Middle frontal gyrus (tissue), 1 donor: Measurements from ENCODE around the gene CCPG1.

Source experiments
- DNase-seq: peaks from one replicate; pipeline ENCODE4 v3.0.0-alpha.2; 2015; ENCODE audit warnings: low spot score; ENCODE audit errors: extremely low spot score

The CCPG1 gene

DNA sequence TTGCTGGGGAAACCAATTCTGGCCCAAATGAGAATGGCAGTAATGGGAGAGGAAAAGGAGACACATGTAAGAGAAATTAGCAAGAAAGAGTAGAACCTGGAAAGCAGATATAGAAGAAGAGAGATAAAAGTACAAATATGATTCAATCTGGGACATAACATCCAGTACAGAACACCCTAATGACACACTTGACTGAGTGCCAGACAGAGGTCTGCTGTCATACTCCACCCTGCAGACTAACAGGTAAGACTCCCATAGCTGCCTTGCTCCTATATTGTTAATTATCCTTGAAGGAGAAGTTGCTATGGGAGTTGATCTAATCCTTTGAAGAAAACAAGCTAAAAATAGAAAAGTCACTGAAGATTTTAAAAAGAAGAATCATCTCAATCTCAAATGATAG, 21.1 kb downstream of the CCPG1 start:
- no peak for DNase-seq

DNA sequence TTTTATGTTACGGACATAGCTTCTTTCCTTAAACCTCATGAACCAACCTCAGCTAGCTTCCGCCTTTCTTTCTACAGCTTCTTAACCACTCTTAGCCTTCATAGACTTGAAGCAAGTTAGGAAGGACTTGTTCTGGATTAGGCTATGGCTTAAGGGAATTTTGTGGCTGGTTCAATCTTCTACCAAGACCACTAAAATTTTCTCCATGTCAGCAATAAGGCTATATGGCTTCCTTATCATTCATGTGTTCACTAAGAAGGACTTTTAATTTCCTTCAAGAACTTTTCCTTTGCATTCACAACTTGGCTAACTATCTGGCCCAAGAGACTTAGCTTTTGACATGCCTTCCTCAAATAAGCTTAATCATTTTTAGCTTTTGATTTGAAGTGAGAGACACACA, 24.5 kb downstream of the CCPG1 start:
- no peak for DNase-seq

DNA sequence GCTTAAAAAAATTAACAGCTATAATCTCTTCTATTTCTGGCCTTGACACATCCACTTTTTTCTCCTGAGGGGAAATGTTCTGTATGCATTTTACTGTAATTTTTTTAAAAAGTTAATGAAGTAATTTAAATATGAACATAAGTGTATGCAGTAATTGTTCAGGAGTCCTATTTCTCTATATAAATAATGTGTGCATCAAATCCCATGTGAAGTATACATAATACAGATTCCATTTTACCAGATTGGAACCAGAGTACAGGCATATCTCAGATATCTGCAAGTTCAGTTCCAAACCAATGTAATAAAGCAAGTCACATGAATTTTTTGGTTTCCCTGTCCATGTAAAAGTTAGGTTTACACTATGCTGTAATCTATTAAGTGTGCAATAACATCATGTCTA, 26.6 kb downstream of the CCPG1 start:
- no peak for DNase-seq

DNA sequence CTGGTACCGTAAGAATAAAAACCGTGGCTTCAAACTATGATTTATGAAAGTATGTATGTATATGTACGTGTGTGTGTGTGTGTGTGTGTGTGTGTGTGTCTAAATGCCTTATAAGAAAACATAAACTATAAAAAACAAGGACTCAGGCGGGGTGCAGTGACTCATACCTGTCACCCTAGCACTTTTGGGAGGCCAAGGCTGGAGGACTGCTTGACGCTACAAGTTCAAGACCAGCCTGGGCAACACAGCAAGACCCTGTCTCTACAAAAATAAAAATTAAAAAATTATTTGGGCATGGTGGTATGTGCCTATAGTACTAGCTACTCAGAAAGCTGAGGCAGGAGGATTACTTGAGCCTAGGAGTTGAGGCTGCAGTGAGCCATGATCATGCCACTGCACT, 29.1 kb downstream of the CCPG1 start:
- DNase-seq: no peak

GRCh38 chr15:55372701-55373440, 35.3 kb downstream of the CCPG1 start:
- no peak for DNase-seq

DNA sequence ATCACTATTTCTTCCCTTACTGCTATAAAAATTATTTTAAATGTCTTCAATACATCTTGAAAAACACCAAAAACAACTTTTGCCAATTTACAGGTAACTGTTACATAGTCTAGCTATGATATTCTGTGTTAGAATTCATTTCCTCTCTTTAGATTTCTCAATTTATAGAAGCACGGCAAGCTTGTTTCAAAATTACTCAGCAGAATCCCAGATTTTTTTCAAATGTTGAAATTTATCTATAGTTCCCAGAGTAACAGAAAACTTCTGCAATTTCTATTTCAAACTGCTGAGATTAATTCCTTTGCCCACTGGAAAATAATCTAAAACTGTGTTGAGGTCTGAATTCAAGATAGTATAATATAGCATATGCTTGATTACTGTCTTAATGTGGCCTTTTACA, 41.2 kb downstream of the CCPG1 start:
- no peak for DNase-seq

GRCh38 chr15:55362641-55363040, 45.5 kb downstream of the CCPG1 start:
- no peak for DNase-seq

- DNase-seq: no peak
These were observed 47.1 kb downstream of the CCPG1 start for GRCh38 chr15:55361048-55361447.

DNA sequence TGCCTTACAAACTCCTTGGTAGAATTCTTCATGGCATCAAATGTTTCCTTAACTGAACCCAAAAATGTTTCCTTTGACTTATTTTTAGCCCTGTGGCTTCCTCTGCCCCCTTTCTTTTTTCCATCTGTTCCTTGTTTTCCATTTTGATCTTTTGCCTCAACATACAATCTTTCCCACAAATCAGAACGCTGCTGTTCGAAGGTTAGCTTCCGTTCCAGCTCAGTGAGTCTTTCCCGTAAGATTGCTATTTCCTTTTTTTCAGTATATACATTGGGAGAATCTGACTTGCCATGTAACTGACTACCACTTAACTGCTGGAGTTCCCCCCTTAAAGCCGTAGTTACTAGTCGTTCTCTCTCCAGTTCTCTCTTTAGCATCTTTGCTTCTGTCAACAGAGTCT, 47.9 kb downstream of the CCPG1 start:
- DNase-seq: peak; percentile 6

DNA sequence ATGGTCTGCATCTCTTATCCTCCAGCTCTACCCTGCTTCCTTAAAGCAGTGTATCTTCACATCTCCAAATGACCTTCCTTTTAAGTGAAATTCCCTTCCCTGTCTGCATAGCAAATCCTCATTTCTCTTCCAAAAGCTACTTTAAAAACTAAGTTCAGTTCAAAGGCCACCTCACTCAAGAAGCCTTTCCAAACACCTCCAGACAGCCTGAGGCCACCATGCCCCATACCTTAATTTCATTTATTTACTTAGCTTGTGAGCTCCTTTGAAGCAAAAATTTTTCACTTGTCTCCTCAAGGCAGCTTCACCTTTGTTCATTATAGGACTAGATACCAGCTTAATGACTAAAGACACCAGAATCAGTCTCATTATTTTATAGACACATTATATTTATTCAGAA, 49.7 kb downstream of the CCPG1 start:
- no peak for DNase-seq

- no peak for DNase-seq
These were observed 50.4 kb downstream of the CCPG1 start for GRCh38 chr15:55357774-55358173.

DNA sequence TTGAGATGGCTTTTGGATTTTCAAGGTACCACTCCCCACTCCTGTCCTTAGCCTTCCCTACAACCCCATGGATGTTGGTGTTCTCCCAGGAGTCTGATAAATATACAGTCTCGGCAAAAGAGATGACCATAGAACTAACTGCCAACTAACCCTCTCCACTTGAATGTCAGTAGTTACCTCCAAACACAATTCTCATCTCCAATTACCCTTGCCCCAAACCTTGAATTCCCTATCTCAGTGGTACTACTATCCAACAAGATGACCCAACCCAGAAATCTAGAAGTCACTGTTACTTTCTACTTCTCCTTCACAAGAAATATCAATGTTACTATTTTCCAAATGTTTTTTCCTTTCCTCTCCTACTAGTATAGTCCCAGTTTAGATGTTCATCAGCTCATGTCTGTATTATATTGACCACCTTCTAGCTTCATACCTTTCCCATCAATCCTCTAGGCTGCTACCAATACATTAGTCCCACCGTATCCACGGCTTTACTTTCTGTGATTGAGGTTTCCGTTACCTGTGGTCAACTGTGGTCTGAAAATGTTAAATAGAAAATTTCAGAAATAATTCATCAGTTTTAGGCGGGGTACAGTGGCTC, 51.1 kb downstream of the CCPG1 start:
- DNase-seq: no peak

DNA sequence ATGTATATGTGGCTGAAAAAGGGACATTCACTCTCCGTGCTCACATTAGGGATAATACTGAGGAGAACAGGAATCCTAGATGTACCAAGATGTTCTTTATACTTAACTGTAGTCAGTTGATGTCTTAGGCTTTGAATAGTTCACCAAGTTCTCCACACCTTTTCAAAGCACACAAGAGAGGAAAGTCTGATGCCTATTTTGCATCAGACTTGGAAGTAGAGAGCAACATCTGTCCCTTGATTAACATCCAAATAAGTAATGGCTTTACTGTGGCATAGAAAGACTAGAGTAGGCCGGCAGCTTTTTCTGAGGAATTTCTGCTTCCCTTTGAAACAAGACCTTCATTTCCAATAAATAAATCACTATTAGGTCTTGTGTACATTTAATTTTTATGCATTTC, 55.1 kb downstream of the CCPG1 start:
- no peak for DNase-seq

GRCh38 chr15:55349282-55349681, 58.9 kb downstream of the CCPG1 start:
- no peak for DNase-seq

- DNase-seq: no peak
These were observed 59.8 kb downstream of the CCPG1 start for GRCh38 chr15:55348281-55348778.

- DNase-seq: no peak
These were observed 64.0 kb downstream of the CCPG1 start for GRCh38 chr15:55344206-55344605.

DNA sequence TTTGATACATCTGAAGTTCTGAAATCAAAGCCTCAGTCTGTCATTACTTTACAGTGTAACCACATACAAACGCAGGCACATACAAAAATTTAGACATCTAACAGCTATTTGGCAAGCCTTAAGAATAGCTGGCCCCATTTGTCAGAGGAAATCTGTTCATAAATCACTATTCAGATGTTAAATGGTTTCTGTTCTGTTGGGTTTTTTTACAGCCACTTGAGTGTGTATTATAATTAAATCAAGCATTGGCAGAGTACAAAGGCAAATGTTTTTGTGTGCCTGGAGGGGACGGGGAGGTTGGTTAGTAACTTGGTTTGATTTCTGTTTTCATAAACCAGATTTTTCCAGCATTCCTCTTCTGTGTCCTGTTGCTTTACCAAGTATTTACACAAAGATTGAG, 65.0 kb downstream of the CCPG1 start:
- no peak for DNase-seq

DNA sequence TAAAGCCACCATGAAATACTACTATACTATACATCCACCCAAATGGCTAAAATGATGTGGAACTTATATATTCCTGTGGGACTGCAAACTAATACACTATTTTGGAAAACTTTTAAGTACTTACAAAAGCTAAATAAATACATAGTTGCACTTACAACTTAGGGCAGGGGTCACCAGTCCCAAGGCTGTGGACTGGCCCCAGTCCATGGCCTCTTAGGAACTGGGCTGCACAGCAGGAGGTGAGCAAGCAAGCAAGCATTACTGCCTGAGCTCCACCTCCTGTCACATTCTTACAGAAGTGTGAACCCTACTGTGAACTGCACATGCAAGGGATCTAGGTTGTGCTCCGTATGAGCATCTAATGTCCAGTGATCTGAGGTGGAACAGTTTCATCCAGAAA, 71.0 kb downstream of the CCPG1 start:
- no peak for DNase-seq

DNA sequence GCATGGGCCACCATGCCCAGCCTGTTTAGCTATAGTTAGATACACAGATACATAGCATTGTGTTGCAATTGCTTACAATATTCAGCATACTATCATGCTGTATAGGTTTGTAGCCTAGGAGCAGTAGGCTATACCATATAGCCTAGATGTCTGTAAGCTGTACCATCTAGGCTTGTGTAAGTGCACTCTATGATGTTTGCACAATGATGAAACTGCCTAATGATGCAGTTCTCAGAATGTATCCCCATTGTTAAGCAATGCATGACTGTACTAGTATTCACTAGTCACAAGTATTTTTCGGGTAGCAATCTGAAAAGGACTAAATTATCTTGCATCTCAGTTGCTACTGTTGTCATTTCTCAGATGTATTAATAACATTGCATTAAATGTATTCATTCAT, 73.2 kb downstream of the CCPG1 start:
- no peak for DNase-seq

GRCh38 chr15:55334371-55334770, 73.8 kb downstream of the CCPG1 start:
- DNase-seq: no peak

DNA sequence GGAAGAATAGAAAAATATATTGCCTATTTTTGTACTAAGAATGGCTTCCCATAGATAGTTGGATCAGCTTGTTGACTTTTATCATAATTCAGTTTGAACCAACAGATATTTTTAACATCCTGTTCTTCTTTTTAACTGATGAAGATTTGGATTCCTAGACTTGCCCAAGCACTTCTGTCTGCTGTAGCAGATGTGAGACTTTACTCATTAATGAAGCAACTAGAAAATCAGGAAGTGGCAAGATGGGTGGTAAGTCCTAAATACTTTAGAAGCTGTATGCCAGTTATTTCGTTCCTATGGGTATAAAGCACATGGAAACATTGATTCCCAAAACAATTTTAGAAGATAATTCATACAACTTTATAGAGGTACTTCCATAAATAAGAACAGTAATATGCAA, 80.8 kb downstream of the CCPG1 start:
- no peak for DNase-seq

DNA sequence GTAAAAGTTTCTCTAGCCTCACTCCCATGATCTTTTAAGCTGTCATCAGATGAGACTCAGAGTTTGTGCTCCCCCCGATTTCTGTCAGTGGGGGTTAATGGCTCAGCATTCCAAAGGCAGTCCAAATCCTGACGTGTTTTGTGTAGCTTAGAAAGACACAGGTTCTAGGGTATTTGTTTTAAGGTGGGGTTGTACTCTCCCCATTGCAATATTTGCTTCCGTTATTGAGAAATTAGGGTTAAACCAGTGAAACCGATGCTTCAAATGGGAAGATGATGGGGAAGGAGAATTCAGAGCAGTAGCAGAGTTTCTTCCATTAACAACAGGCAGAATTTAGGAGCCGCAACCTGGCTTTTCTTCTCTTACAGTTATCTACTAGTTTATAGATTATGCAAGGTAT, 85.7 kb downstream of the CCPG1 start:
- no peak for DNase-seq

DNA sequence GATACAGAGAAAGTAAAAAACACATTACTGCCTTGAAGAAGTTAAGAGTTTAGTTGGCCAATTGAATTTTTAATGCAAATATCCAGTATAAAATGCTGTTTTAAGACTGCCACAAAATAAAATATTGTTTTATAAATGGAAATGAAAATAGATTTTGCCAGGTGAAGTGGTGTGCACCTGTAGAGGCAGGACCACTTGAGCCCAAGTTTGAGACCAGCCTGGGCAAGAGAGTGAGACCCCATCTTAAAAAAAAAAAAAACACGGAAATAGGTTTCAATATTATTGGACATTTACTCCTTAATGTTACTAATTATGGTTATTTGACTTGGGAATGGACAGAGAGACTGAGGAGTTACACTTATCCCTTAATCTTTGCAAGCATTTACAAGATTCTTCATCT, 87.2 kb downstream of the CCPG1 start:
- no peak for DNase-seq
